SK-N-MC (cell line): ENCODE results near the gene NOS1AP.
"Not testable (repeated sequence)": the region's sequence is repeated elsewhere in the genome, so short reads cannot be mapped to it uniquely, and the experiment has no call there.

Experiments
- DNase-seq: peaks from one replicate; pipeline ENCODE4 v3.0.0-alpha.2; 2011; ENCODE audit warnings: low read depth, low spot score
- H3K27ac ChIP-seq: fragments of 200-600 bp; sonication (generic); 2 replicates; pipeline ENCODE4 v1.5.1; 2016; ENCODE audit warnings: mixed run types
- H3K36me3 ChIP-seq: fragments of 200-600 bp; sonication (generic); 2 replicates; pipeline ENCODE4 v1.6.1; 2017; ENCODE audit warnings: antibody characterized with exemption, low read length, mixed read lengths; ENCODE audit not compliant: insufficient read depth
- H3K4me3 ChIP-seq: fragments of 200-600 bp; sonication (generic); 2 replicates; pipeline ENCODE4 v1.5.1; 2016
- H3K9ac ChIP-seq: fragments of 200-600 bp; sonication (generic); 2 replicates; pipeline ENCODE4 v1.8.0; 2017; ENCODE audit warnings: mixed run types, mixed read lengths; ENCODE audit not compliant: insufficient read length
- H3K9me3 ChIP-seq: fragments of 200-600 bp; sonication (generic); 2 replicates; pipeline ENCODE4 v1.6.1; 2017; ENCODE audit warnings: low read depth, mild to moderate bottlenecking, antibody characterized with exemption, low read length, moderate library complexity, mixed read lengths
- EZH2 ChIP-seq: fragments of 200-600 bp; sonication (generic); IDR thresholded peaks from one replicate; pipeline ENCODE4 v1.6.1; 2017; ENCODE audit warnings: antibody characterized with exemption
- FOXP2 ChIP-seq: optimal IDR thresholded peaks from 2 replicates; pipeline ENCODE3; 2011; ENCODE audit warnings: mild to moderate bottlenecking, moderate library complexity; ENCODE audit not compliant: insufficient read depth; ENCODE audit errors: extremely low read length, control extremely low read depth
- POLR2AphosphoS5 ChIP-seq: IDR thresholded peaks from 2 replicates; pipeline ENCODE4 v1.6.1; 2012; ENCODE audit warnings: mild to moderate bottlenecking, low read depth, low read length, borderline replicate concordance

NOS1AP gene

GRCh38 chr1:162171111-162171510, 101.6 kb downstream of the NOS1AP start:
- H3K36me3 ChIP-seq: no peaks in the 10 kb centered on the region
- H3K9ac ChIP-seq: no peak overlapping the region
- H3K9me3 ChIP-seq: no peaks in the 10 kb centered on the region
- no peak for DNase-seq
- no peak overlapping the region for H3K27ac ChIP-seq
- TF ChIP-seq POLR2AphosphoS5 (no peak), EZH2 (no peak), FOXP2 (no peak)
- H3K4me3 ChIP-seq: no peak overlapping the region

DNA sequence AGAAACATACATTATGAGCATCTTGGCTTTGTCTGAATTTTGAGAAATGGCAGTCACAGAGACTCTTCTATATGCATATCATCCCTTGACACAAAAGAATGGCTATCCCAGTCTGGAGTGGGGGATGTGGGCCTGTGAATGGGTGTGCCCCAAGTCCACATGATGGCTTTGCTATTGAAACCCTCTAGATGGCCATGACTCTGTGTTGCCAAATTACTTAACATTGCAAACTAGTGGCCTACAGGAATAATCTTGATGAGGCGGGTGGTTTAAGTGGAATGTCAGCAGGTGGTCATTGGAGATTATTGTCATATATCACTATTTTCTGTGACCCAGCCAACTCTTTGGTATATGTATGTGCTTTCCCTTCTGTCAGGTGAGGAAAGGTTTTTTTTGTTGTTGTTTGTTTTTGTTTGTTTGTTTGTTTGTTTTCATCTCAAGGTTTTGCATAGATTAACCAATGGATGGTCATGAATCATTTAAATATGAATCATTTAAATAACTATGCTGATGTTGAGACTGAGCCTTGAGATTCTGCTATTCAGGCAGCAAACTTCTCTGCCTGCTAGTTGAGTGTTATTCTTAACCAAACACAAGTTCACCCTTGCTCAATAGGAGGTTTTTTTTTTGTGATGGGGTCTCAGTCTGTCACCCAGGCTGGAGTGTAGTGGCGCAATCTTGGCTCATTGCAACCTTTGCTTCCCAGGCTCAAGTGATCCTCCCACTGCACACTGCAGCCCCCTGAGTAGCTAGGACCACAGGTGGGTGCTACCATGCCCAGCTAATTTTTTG, 103.0 kb downstream of the NOS1AP start:
- DNase-seq: no peak
- TF ChIP-seq POLR2AphosphoS5 (no peak), FOXP2 (no peak), EZH2 (no peak)
- Histone ChIP-seq H3K27ac (no peak overlapping the region), H3K9me3 (no peaks in the 10 kb centered on the region), H3K36me3 (no peaks in the 10 kb centered on the region), H3K4me3 (no peak overlapping the region), H3K9ac (no peak overlapping the region)

GRCh38 chr1:162173607-162174006, 104.1 kb downstream of the NOS1AP start:
- H3K36me3 ChIP-seq, H3K4me3 ChIP-seq, H3K27ac ChIP-seq, DNase-seq, H3K9ac ChIP-seq, H3K9me3 ChIP-seq: not testable (repeated sequence)

- not testable (repeated sequence) for DNase-seq, H3K4me3 ChIP-seq, H3K9me3 ChIP-seq, H3K27ac ChIP-seq, H3K36me3 ChIP-seq, H3K9ac ChIP-seq
Observed at GRCh38 chr1:162174027-162174426, 104.5 kb downstream of the NOS1AP start.

DNA sequence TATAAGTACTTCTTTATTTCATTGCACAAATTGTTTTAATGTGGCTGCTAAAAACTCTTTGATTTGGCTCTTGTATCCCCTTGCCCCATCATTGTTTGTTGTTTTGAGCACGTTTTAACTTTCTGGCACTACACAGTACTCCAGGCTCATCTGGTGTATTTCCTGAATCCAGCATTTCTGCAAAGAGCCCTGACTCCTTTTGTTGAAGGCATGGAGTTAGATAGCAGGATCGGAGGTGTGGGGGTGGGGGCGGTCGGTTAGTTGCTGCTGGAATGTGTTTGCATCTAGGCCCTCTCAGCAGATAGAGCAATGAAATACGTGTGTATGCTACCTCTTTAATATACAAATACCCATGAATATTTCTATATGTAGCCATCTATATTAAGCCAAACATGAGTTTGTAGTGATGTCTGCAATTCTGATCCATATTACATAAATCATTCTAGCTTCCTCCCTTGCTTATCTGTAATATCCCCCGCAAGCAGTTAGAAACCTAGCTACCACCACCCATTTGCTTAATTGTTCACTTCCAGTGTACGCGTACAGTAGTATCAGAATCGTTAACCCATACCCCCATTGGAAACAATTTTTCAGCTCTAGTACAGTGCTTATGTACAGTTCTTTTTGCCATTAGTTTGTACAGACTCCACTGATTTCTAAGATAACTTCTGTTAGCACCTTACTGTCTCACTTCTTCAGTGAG, 106.0 kb downstream of the NOS1AP start:
- Histone ChIP-seq H3K27ac (peak overlapping the region; percentile 33; the same call in 1 of the 2 replicates), H3K9me3 (no peaks in the 10 kb centered on the region), H3K36me3 (no peaks in the 10 kb centered on the region), H3K9ac (no peak overlapping the region), H3K4me3 (peak overlapping the region; percentile 2)
- no peak for TF ChIP-seq POLR2AphosphoS5
- TF ChIP-seq EZH2: no peak
- no peak for TF ChIP-seq FOXP2
- DNase-seq: no peak

DNA sequence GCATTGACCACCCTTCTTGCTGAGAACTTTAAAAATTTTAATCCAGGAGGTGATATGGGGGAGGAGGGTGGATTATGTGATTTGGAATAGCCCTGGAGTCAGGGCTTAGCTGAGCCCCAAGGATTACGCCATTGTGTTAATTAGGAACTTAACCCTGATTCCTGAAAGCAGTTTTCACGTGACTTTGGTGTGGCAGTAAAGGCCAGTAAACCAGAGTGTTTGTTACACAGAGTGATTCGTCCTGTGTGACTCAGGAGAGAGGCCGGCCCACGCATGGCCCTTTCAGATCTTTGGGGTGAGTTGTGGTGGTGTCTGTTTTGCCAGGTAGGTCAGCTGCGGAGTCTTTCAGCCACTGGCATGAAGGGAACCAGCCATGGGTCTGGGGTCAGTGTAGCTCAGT, 107.6 kb downstream of the NOS1AP start:
- no peaks in the 10 kb centered on the region for H3K36me3 ChIP-seq
- no peaks in the 10 kb centered on the region for H3K9me3 ChIP-seq
- H3K9ac ChIP-seq: no peak overlapping the region
- TF ChIP-seq FOXP2 (no peak), EZH2 (no peak), POLR2AphosphoS5 (no peak)
- no peak overlapping the region for H3K27ac ChIP-seq
- no peak overlapping the region for H3K4me3 ChIP-seq
- DNase-seq: no peak

- H3K27ac ChIP-seq: no peak overlapping the region
- DNase-seq: no peak
- no peak for TF ChIP-seq POLR2AphosphoS5
- no peak for TF ChIP-seq FOXP2
- TF ChIP-seq EZH2: no peak
Observed at GRCh38 chr1:162178432-162178831, 108.9 kb downstream of the NOS1AP start.

GRCh38 chr1:162179121-162179520, 109.6 kb downstream of the NOS1AP start:
- no peak for DNase-seq
- no peak for TF ChIP-seq EZH2
- H3K27ac ChIP-seq: no peak overlapping the region

More at GRCh38 chr1:162178432-162178831, 108.9 kb downstream of the NOS1AP start:
- H3K9ac ChIP-seq: no peak overlapping the region
- no peaks in the 10 kb centered on the region for H3K36me3 ChIP-seq
- no peak overlapping the region for H3K4me3 ChIP-seq
- H3K9me3 ChIP-seq: no peaks in the 10 kb centered on the region

DNA sequence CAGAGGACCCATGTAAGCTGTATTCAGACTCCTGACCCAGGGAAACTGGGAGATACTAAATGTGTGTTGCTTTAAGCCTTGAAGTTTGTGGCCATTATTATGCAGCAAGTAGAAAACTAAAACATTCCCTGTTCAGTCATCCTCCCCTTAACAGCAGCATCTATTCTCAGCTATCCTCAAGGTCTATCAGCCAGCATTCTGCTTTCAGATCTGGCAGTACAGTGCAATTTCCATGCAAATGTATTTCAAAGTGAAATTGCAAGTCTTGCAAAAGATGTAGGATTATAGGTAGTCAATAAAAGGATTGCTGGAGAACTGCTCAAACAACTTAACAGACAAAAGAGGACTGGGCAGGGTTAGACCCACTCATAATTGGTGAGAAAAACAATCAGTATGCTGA, 111.3 kb downstream of the NOS1AP start:
- DNase-seq: no peak
- TF ChIP-seq EZH2: no peak
- no peak overlapping the region for H3K27ac ChIP-seq
- H3K4me3 ChIP-seq: no peak overlapping the region
- H3K36me3 ChIP-seq: no peaks in the 10 kb centered on the region
- H3K9me3 ChIP-seq: no peaks in the 10 kb centered on the region
- H3K9ac ChIP-seq: no peak overlapping the region

More at GRCh38 chr1:162179121-162179520, 109.6 kb downstream of the NOS1AP start:
- H3K9me3 ChIP-seq: no peaks in the 10 kb centered on the region
- no peak overlapping the region for H3K4me3 ChIP-seq
- no peaks in the 10 kb centered on the region for H3K36me3 ChIP-seq
- H3K9ac ChIP-seq: no peak overlapping the region
